Retinal pigment epithelial cell (primary cell): ENCODE measurements around the gene UBASH3A.

ENCODE experiments used
- DNase-seq: peaks from one replicate; pipeline ENCODE4 v3.0.0-alpha.2; 2010; ENCODE audit warnings: low read depth
- H3K4me3 ChIP-seq: 2 replicates; pipeline ENCODE4 v1.5.1; 2011; ENCODE audit warnings: mild to moderate bottlenecking, low read length, control low read depth, moderate library complexity
- TF ChIP-seq, protein P1 (sequence below): conservative IDR thresholded peaks from 2 replicates; pipeline ENCODE4 v1.5.1; 2011; ENCODE audit warnings: low read depth, low read length, control low read depth, inconsistent platforms

Gene UBASH3A

DNA sequence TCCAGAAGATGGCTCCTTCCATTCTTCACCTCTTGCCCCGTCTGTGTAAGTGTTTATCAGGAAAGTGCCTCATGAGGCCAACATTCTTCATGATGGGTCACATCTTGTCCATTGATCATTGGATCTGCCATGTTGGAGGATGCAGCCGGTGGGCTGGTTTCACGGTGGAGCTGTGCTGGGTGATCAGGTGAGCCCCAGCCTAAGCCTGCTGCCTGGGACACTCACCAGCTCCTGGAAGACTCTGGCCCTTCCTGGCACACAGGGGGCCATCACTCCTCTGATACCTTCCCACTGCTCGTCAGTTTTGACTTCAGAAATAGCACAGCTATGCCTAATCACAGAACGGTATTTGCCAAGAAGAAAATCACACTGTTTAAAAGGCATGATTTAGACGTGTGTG, 38.3 kb downstream of the UBASH3A start:
- TF ChIP-seq, protein P1, sequence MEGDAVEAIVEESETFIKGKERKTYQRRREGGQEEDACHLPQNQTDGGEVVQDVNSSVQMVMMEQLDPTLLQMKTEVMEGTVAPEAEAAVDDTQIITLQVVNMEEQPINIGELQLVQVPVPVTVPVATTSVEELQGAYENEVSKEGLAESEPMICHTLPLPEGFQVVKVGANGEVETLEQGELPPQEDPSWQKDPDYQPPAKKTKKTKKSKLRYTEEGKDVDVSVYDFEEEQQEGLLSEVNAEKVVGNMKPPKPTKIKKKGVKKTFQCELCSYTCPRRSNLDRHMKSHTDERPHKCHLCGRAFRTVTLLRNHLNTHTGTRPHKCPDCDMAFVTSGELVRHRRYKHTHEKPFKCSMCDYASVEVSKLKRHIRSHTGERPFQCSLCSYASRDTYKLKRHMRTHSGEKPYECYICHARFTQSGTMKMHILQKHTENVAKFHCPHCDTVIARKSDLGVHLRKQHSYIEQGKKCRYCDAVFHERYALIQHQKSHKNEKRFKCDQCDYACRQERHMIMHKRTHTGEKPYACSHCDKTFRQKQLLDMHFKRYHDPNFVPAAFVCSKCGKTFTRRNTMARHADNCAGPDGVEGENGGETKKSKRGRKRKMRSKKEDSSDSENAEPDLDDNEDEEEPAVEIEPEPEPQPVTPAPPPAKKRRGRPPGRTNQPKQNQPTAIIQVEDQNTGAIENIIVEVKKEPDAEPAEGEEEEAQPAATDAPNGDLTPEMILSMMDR = no peak
- no peak overlapping the region for H3K4me3 ChIP-seq
- DNase-seq = no peak

DNA sequence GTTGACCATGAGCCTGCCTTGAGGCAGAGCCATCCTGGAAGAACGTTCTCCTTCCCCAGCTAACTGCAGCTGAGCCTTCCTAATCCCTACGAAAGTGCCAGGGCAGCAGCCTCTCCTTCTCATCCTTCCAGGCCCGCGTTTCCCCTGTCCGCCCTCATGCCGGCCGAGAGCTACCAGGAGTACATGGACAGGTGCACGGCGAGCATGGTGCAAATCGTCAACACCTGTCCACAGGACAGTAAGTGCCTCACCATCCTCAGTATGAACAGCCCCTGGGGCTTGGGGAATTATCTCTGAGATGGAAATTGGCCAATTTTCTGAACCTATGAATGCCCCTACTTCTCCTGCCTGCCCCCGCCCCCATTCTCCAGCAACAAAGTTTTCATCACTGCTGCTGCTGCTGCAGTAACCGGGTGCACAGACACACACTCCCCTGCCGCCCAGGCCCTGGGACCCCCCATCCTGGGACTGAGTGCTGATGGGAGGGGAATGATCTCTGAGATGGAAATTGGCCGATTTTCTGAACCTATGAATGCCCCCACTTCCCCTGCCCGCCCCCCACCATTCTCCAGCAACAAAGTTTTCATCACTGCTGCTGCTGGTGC, 39.6 kb downstream of the UBASH3A start:
- no peak overlapping the region for H3K4me3 ChIP-seq
- TF ChIP-seq, protein P1 = no peak
- no peak for DNase-seq

DNA sequence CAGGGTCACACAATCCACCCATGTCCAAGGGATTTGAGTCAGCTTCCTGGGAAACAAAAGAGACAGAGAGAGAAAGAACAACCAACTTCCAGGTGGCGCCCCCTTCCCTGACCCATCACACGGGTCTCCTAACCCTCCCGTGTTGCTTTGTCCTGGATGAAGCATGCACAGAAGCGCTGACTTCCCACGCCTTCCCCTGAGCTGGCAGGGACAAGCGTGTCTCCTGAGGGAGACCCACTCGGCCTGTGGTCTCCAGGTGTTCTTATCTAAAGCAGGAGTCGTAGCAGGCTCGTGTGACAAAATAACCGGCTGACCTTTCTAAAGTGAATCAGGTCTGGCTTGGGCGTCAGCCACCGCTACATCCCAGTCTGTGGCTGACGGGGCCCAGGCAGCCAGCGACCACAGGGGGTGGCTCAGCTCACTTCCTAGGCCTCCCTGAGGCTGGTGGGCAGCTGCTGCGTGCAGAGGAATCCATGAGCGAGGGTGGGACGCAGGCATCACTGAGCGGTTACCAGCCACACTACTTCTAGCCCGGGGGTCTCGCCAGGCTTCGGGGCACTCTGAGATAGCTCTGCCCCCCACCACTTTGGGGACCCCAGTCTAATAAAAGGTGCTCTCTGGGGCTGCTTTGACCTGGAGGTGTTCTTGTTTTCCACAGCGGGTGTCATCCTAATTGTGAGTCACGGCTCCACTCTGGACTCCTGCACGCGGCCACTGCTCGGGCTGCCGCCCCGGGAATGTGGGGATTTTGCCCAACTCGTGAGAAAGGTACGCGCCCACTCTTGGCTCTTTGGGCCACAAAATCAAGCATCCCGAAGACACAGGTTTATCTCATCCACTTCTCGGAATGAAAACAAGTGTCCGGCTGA, 40.4 kb downstream of the UBASH3A start:
- TF ChIP-seq, protein P1 = no peak
- DNase-seq = no peak

DNA sequence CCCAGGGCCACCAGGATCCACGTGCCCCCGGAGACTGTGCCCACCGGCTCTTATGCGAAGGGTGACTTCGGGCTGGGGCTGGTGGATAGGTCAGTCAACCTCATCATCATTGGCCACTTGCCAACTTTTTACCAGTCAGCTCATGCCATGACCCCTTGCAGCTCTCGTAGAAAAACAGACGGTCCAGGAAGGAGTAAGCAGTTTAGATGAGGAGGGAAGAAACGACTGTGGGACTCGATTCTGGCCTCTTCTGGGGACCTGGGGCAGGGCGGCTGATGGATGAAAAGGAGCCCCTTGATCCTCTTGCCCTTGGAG, 41.0 kb downstream of the UBASH3A start:
- H3K4me3 ChIP-seq = no peak overlapping the region
- DNase-seq = no peak
- TF ChIP-seq, protein P1 = no peak

More for the DNA sequence above, 40.4 kb downstream of the UBASH3A start:
- no peak overlapping the region for H3K4me3 ChIP-seq

DNA sequence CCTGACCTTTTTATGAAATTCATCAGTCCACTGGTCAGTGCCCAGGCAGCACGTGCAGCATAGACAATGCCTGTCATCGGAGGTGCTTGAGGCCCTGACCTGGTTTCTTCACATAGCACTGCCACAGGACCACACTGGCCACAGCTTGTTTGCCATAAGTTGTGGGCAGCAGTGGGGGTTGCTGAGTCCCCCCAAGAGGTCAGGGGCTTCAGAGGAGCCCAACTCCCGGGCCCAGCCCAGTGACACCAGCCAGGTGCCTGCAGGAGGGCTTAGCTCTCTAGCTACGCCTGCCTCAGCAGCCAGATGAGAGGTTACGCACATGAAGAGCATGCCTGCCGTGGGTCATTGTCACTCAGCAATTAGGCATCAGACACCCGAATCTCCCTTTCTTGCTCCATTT, 41.6 kb downstream of the UBASH3A start:
- TF ChIP-seq, protein P1 = no peak
- DNase-seq = no peak
- no peak overlapping the region for H3K4me3 ChIP-seq

DNA sequence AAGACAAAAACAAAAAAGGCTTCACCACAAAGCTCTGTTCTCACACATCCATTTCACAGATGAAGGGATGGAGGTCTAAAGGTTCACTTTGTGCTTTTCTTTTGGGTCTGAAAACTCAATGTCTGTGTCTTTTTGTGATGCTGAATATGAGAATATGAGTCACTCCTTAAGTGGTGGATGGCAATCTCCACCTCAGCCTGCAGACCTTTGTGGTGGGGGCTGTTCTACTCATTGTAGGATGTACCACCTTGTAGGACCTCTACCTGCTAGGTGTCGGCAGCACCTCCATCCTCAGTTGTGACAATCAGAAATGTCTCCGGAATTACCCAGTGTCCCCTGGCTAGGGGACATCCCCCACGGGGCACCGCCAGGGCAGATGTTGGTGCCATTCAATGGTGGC, 42.8 kb downstream of the UBASH3A start:
- TF ChIP-seq, protein P1 = no peak
- DNase-seq = no peak

DNA sequence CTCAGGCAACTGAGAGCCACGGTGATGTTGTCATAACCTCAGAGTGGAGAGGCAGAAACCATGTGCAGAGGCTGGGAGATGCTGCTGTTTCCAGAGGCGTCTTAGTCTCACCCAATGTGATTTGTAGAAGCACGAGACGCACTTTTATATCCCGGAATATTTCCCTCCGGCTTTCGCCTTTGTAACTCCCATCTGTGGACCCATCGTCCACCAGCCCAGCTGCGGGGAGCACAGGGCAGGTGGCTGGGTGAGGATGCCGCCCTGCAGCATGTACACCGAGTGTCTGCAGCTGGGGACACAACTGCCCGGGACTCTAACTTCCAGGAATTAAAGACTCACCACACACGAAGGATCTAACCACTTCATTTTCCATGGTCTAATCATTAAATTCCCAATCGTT, 43.5 kb downstream of the UBASH3A start:
- no peak for DNase-seq
- H3K4me3 ChIP-seq = no peak overlapping the region
- TF ChIP-seq, protein P1 = no peak

More for the DNA sequence above, 42.8 kb downstream of the UBASH3A start:
- H3K4me3 ChIP-seq = no peak overlapping the region
